ENCODE data around the gene NAALAD2.
"Not testable (repeated sequence)": the region's sequence is repeated elsewhere in the genome, so short reads cannot be mapped to it uniquely, and the experiment has no call there.

NAALAD2 gene

DNA sequence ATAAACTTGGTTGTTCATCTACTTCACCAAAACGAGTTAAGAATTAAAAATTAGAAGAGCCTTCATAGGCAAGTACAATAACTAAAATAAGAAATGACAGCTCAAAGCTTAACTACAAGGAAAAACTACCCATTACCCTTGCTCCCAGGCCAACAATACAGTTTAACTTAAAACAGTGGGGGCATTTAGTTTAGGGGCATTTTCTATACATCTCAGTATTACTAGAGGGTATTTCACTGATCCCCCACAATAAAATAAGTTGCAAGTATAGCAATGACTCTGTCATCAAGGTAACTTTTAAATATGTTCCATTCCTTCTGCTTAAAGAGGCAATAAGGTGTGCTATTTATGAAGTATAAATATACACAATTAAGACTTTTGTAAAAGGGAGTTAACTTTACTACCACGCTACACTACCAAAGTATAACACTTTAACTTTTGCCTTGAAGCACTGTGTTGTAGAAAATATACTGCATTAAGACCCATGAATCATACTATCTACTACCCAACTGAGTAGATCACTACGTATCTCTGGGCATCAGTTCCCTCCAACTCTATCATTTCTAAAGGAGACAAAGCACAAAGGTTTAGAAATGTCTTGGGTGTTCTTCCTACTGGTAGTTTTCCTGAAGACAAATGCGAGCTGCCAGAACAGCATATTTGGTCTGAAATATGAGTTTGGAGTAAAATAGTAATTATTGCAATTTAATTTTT lies 58.6 kb downstream of the NAALAD2 start:
- FAIRE-seq = no peak

DNA sequence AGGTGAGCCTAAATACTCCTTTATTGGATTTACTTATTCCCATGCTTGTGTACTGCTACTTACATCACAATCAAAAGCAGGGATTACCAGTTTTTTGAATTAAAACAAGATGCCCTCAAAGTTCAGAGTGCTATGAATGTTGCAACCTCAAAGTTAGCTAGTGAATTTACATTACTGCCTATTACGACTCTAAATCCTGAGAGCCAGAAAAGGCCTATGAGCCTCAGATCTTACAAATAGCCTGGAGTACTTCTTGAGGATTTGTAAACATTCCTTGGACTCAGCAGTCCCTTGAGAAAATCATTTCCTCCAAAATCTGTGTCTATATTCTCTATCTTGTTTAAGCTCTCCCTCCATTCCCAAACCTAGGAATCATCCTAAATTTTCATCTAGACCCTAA lies 62.9 kb downstream of the NAALAD2 start:
- FAIRE-seq = no peak

DNA sequence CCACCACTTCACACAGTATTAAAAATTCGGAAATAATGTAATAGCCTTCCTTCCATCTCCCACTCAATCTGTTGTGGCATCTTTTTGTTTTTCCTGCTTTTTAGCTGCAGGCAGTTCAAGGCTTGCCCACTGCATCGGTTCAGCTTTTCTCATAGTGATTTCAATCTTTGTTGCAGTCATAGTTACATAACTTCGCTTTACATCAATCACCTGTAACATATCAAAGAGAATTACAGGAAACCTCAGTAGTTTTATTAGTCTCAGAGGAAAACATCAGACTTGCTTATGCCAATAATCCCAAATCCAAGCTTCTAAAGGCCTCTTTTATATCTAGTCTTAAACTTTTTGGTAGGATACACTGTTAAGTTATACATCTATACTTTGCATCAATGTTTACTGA lies 67.9 kb downstream of the NAALAD2 start:
- FAIRE-seq = no peak

DNA sequence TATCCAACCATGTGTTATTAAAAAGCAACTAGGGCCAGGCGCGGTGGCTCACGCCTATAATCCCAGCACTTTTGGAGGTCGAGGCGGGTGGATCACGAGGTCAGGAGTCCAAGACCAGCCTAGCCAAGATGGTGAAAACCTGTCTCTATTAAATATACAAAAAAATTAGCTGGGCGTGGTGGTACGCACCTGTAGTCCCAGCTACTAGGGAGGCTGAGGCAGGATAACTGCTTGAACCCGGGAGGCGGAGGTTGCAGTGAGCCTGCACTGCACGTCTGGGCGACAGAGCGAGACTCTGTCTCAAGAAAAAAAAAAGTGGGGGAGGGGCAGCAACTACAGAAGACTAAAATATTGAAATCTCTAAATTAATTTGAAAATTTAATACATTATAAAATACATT lies 69.9 kb downstream of the NAALAD2 start:
- no peak for FAIRE-seq

DNA sequence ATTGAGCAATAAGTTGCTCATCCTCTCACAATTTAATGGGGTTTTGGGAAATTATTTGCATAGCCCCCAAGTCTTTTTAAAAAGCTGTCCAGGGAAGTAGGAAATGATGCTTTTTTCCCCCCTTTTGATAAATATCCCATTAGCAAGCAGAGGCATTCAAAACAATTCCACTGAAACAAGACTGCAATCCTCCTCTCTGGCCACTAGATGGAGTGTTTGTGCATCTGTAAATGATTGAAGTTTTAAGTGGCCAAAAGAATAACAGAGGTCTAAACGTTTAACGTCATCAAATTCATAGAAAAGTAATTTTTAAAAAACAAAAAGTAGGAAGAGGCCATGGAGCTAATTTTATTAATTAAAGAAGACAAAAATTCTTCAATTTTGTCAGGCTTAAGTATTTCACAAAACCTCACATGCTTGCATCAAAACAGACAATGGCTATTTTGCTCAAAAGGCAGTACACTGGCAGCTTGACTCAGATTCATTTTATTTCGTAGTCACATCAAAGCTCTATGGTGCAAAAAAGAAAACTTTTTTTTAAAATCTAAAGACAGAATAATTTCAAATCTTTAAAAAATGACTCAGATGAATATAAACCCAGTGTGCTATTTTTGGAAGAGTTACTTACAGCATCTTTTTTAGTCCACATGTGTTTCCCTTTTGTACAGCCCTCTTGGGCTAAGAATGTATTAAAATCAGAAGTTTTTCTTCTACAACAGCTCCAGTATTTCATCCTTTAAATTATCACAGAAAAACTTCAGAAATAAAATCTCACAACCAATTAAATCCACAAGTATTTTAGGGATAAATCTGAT lies 70.6 kb downstream of the NAALAD2 start:
- no peak for FAIRE-seq

DNA sequence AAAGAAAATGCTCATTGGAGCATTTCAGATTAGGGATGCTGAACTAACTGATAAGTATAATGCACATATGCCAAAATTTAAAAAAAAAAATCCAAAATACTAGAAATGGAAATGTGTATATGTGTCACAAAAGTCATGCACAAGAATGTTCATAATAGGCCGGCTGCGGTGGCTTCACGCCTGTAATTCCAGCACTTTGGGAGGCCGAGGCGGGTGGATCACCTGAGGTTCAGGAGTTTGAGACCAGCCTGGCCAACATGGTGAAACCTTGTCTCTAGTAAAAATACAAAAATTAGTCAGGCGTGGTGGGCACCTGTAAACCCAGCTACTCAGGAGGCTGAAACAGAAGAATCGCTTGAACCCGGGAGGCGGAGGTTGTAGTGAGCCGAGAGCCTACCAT lies 73.5 kb downstream of the NAALAD2 start:
- not testable (repeated sequence) for FAIRE-seq

DNA sequence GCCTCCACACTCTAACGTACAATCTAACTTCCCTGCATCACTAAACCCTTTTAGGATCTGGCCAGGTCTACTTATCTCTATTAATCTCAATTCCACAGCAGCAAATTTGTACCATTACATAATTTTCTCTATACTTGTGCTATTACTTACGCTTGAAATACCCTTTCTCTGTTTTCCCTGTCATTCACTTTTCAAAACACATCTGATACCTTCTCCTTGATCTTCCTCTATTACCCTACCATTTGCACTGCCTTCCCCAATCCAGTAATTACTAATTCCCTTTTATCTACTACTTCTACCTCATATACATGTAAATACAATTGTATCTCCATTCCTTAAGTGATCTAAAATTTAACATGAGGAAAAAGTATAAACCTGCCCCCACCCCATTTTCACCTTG lies 74.4 kb downstream of the NAALAD2 start:
- no peak for FAIRE-seq

DNA sequence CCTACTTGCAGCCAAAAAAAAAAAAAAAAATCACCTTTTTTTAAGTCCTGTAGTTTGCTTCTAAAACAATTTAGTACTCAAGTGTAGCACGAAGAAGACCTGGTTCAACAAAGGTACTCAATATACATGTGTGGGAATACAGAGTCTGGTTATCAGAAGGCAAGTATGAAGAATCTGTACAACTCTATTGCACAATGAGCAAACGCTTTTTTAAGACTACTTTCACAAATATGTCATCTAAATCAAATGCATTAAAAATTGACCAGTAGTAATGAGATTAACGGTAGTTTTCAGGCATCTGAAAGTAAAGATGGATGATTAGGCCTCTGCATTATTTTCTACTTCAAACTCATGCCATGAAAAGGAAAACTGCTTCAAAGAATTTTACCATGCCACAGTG lies 78.9 kb downstream of the NAALAD2 start:
- FAIRE-seq = no peak

DNA sequence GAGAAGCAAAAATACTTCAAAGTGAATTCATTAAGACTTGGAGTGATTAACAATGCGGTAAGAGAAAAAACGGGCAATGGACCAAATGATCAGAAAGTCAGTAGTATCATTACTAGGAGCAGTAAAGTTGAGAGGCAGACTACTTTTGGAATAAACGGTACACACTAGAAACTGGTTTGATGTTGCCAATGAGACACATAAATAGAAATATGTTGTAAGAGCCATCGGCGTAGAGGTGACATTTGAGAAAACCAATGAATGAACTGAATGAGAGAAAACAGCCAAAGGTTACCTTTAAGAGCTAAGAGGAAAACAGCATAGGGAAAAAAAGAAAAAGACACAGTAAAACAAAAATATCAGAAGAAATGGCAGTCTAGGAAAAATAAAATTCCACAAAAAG lies 82.1 kb downstream of the NAALAD2 start:
- no peak for FAIRE-seq

DNA sequence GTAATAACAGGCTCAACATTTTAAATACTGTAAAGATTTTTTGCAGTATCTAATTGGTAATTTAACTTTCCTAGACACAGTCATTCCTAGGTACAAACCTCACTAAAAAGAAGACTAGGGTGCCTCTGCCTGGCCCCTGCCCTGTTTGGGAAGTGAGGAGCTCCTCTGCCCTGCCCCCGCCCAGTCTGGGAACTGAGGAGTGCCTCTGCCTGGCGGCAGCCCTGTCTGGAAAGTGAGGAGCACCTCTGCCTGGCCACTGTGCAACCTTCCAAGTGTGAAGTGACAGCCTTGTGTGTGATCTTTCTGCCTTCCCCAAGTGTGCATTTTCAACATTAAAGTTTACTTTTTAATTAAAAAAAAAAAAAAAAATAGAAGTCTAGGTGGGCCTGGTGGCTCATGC lies 84.1 kb downstream of the NAALAD2 start:
- no peak for FAIRE-seq

DNA sequence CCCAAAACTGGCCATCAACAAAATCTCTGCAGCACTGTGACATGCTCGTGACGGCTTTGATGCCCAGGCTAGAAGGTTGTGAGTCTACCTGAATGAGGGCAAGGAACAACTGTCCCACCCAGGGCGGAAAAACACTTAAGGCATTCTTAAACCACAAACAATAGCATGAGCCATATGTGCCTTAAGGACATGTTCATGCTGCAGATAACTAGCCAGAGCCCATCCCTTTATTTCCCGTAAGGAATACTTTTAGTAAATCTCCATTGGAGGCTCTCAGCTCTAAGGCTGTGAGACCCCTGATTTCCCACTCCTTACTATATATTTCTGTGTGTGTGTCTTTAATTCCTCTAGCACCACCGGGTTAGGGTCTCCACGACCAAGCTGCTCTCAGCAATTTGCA lies 85.0 kb downstream of the NAALAD2 start:
- no peak for FAIRE-seq

DNA sequence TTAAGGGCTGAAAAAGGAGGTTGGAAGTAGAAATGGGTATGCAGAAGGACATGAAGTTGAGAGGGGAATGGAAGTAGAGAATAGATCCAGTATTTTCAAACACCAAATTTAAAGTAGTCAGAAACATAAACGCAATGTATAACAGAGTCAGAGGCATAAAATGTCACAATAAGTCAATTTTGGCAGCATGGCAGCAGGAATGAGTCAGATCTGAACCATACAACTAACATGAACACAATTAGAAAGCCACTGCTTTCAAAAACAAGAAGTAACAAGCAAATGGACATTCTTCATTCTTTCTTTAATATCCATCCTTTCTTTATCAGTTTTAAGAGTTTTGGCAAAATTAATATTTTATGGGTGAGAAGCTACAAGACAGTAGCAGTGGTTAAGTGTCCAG lies 85.9 kb downstream of the NAALAD2 start:
- no peak for FAIRE-seq

DNA sequence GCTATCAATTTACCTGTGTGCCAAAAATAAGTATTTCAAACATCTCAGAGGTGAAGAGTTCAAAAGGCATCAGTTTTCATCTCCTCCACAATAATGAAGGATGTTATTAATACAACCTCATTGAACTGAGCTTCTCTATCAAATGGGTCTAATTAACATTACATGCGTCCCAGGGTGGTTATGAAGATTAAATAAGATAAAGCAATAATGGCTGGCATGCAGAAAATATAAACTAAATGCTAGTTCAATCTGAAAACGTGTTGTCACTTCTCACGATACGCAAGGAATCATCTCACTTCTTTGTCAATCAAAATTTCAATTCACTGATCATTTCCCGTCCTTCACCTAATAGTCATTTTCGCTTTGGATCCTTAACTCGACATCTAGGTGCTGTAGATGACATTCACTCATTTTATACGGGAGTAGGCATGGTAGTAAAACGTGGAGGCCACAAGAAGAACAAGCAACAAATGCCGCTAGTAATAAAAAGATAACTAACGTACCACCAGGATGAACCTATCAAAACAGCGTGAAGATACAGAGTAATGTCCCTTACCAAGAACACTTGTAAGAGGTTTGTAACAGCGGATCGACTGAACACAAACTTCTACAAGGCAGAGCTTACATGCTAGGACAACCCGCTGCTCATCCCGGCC lies 87.5 kb downstream of the NAALAD2 start:
- no peak for FAIRE-seq

DNA sequence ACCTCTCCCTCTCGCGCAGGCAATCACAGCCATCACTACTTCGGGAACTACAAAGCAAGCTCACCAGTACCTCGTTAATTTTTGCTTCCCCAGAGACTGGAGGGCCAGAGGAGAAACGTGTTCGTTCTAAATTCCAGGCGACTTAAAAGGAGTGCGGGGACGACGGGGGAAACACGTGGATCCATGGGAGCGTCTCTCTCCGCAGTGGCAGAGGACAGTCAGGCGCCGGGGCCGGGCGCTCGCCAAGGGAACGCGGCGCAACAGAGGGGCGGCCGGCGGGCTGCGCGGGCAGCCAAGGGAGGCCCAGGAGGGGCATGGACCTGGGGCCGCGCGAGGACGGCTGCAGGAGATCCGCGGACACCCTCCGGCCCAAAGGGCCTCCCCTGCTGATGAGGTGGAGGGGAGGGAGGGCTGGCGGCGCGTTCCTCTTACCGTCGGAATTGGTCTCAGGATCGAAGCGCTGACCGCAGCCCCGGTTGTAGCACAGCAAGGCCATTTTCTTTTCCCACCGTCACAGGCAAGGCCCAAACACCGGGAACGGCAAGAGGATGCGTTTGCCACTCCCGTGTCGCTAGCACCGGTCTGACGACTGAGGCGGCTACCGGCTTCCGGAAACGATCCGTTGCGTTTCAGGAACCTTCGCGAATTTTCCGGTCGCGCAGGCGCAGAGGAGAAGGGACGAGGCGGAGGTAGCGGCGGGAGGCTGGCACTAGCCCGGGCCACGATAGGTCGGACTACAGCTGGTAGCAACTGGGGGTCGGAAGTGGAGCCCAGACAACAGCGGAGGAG lies 88.2 kb downstream of the NAALAD2 start, which contains the start of gene CHORDC1:
Gene CHORDC1 (minus strand): TSS at position 591 of the 789 bp plus-strand sequence. CDS start 95 bp downstream, at position 496.
- no peak for FAIRE-seq

DNA sequence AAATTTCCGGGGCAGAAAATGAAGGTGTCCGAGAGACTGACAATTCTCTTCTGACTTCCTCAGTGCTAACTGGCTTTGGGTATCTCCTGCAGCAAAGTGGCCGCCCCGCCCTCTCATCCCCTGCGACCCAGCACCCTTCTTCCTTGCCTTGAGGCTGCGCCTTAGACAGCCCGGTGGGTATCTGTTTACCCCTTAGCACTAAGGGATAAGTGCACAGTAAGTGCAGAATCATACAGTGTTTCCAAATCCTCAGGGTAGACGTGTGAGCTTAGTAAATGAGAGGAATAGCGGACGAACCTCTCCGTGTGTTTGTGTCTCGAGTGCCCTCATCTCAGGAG lies 88.8 kb downstream of the NAALAD2 start:
- no peak for FAIRE-seq

DNA sequence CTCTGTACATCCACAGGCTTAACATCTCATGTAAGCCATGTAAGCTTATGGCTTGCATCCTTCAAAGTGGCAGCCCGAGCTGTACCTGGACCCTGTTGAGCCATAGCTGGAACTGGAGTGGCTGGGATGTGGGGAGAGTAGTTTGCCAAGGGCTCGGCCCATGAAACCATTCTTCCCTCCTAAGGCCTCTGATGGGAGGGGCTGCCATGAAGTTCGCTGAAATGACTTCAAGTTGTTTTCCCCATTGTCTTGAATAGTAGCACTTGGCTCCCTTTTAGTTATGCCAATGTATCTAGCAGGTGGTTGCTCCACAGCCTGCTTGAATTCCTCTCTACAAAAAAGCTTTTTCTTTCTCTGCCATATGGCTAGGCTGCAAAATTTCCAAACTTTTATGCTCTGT lies 93.6 kb downstream of the NAALAD2 start:
- no peak for FAIRE-seq

DNA sequence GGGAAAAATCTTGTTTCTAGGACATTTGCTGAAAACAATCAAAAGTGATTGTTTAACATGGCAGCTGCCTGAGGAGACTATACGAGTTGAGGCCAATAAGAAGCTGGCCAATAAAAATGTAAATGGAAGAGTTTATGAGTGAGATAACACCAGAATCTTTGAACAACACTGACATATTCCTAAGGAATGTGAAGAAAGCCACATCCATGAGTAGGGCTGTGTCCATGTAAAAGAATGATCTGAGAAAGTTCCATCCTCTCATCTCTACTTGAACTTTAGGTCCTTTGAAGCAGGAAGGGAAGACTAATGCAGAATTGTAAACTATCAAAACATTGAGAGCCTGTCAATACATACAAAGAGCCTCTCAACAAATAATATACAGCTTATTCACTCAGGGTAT lies 95.3 kb downstream of the NAALAD2 start:
- no peak for FAIRE-seq

DNA sequence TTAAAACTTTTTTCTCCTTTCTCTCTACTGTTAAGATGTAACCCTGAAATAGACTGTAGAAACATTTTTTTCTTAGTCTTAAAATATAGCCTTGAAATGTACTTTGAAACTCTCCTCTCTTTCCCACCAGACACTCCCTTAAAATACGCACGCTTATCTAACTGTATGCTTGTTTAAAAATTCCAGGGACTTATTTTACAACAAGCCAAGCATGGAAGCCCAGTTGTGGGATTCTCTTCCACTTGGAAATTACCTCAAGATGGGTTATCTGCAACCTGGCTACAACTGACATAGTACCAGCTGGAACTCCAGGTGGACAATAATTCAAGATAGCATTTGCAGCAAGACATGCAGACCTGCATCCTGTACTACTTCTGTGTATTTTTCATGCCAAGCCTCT lies 100.5 kb downstream of the NAALAD2 start:
- no peak for FAIRE-seq

DNA sequence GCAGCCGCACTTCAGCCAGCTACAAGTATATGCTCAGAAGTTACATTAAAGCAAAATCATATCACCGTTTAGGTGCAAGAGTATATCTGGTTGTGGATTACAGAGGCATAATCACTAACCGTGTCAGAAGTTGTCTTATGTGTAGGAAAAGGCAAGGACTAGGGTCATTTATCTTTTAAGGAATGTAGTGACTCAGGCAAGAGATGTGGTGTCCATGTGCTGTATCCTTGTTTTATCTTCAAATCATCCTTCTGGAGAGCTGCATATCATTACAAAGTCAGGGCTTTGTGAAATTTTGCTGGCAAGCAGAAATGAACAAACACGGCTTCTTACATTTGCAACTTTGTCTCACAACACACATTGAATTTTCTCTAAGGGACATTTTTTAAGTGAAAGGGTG lies 101.1 kb downstream of the NAALAD2 start:
- no peak for FAIRE-seq

DNA sequence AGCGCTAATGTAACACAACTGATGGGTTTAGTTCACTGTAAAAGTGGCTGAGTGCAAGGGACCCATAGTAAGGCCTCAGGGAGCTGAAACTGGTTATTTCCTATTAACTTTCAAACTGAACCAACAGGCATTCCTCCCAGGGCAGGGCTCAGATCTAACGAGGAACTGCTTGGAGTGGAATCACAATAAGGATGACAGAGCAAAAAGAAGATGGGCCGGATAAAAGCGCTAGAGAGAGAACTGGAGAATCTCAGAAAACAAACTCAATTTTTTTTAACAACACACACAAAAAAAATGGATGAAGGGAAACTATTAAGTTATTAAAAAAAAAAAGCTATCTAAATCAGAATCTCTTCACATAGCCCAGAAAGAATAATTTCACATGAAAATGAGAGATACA lies 102.5 kb downstream of the NAALAD2 start:
- no peak for FAIRE-seq

DNA sequence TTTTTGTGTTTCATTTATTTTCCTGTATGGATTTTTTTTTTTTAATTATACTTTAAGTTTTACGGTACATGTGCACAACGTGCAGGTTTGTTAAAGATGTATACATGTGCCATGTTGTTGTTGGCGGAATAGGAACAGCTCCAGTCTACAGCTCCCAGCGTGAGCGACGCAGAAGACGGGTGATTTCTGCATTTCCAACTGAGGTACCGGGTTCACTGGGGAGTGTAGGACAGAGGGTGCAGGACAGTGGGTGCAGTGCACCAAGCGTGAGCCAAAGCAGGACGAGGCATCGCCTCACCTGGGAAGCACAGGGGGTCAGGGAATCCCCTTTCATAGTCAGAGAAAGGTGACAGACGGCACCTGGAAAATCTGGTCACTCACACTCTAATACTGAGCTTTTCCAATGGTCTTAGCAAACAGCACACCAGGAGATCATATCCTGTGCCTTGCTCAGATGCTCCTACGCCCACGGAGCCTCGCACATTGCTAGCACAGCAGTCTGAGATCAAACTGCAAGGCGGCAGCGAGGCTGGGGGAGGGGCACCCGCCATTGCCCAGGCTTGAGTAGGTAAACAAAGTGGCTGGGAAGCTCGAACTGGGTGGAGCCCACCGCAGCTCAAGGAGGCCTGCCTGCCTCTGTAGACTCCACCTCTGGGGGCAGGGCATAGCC lies 105.6 kb downstream of the NAALAD2 start:
- not testable (repeated sequence) for FAIRE-seq

DNA sequence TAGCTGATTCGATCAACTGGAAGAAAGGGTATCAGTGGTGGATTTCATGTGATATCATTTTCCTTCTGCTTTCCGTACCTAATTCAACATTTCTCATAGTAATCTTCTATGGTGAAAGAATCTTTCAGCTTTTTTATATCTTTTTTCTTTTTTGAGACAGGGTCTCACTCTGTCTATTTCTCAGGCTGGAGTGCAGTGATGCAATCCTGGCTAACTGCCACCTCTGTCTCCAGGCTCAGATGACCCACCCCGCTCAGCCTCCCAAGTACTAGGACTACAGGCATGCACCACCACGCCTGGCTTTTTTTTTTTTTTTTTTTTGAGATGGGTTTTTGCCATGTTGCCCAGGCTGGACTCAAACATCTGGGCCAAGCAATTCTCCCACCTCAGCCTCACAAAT lies 107.0 kb downstream of the NAALAD2 start:
- no peak for FAIRE-seq
